ENCODE data around the gene SPAG17. TPM values are rescaled to one million over a fixed set of nuclear protein-coding genes. Genes with fewer than 3 reads are reported as not detected.

SPAG17 gene
- total and polyA plus RNA-seq, 9 donors: 0.08 to 39.5 (median 0.67) TPM

DNA sequence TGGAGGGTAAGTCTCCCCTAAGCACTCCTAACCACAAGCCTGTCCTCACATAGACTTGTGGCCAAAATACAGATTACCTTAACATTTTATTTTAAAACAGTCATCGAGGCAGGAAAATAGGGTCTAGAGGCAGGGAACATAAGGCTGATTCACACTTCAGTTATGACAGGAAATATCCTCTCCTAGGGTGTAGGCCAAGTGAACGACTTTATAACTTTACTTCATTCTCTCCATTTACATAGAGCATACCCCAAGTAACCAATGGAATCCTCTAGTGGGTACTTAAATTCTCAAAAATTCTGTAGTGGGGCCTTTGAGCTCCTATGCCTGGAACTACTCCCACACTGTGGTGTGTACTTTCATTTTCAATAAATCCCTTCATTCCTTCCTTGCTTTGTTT is 142.5 kb downstream of the SPAG17 start:
- Histone ChIP-seq H3K27me3 (no peaks in the 10 kb centered on the region), H3K9me3 (no peaks in the 10 kb centered on the region), H3K4me3 (no peak overlapping the region), H3K4me1 (ENCODE audit: insufficient read depth) (no peaks in the 10 kb centered on the region), H3K27ac (no peak overlapping the region), H3K36me3 (no peaks in the 10 kb centered on the region)
- intact Hi-C loops (cut with DNase I): no loop called here
- no peak for TF ChIP-seq EP300 (IDR thresholded peaks at IDR 0.05)
- no peak for TF ChIP-seq POLR2A (IDR thresholded peaks at IDR 0.05)
- TF ChIP-seq, protein P1, sequence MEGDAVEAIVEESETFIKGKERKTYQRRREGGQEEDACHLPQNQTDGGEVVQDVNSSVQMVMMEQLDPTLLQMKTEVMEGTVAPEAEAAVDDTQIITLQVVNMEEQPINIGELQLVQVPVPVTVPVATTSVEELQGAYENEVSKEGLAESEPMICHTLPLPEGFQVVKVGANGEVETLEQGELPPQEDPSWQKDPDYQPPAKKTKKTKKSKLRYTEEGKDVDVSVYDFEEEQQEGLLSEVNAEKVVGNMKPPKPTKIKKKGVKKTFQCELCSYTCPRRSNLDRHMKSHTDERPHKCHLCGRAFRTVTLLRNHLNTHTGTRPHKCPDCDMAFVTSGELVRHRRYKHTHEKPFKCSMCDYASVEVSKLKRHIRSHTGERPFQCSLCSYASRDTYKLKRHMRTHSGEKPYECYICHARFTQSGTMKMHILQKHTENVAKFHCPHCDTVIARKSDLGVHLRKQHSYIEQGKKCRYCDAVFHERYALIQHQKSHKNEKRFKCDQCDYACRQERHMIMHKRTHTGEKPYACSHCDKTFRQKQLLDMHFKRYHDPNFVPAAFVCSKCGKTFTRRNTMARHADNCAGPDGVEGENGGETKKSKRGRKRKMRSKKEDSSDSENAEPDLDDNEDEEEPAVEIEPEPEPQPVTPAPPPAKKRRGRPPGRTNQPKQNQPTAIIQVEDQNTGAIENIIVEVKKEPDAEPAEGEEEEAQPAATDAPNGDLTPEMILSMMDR (IDR thresholded peaks at IDR 0.05): no peak
- 73 to 76% (median 75%) methylated on average over 2 of the region's 2 CpGs for WGBS, 3 donors
- no peak for DNase-seq

DNA sequence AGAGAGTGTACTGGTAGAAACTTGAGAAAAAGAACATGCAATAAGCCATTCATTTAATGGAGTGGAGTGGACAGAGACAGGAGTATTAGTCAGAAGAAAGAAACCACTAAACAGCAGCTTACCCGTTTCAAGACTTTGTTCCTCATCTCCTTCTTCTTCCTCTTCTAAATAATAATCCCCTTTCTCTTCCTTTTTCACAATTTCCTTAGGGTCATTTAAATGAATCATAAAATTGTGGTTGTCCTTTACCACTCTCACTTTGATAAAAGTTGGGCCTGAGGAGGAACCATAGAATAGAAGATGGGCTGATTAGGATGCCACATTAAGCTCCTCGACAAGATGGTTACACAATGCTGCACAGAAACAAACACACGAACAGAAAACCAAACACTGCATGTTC is 145.9 kb downstream of the SPAG17 start:
- H3K27ac ChIP-seq: no peak overlapping the region
- H3K36me3 ChIP-seq: no peaks in the 10 kb centered on the region
- 71 to 74% (median 73%) methylated on average over 3 of the region's 3 CpGs for WGBS, 3 donors
- H3K4me3 ChIP-seq: no peak overlapping the region
- no peaks in the 10 kb centered on the region for H3K9me3 ChIP-seq
- H3K4me1 ChIP-seq (ENCODE audit: insufficient read depth): no peaks in the 10 kb centered on the region
- TF ChIP-seq POLR2A (IDR thresholded peaks at IDR 0.05) (no peak), EP300 (IDR thresholded peaks at IDR 0.05) (no peak)
- TF ChIP-seq, protein P1 (IDR thresholded peaks at IDR 0.05): no peak
- no peak for DNase-seq
- intact Hi-C loops (cut with DNase I): no loop called here
- H3K27me3 ChIP-seq: no peaks in the 10 kb centered on the region

DNA sequence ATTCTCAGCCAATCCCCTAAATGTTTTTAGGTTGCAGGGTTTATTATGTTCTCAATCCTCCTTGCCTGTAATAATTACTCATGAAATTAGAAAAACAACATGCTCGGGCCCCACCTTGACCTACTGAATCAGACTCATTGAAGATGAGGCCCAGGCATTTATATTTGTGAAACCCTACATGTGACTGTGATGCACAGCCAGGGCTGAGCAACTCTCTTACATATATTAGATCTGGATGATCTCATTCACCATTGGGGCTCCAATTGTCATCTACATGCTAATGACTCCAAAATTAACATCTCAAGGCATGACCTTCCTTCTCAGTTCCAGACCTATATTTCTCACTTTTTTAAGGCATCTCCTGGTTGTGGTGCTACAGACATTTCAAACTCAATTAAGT is 152.1 kb downstream of the SPAG17 start:
- intact Hi-C loops (cut with DNase I): no loop called here

DNA sequence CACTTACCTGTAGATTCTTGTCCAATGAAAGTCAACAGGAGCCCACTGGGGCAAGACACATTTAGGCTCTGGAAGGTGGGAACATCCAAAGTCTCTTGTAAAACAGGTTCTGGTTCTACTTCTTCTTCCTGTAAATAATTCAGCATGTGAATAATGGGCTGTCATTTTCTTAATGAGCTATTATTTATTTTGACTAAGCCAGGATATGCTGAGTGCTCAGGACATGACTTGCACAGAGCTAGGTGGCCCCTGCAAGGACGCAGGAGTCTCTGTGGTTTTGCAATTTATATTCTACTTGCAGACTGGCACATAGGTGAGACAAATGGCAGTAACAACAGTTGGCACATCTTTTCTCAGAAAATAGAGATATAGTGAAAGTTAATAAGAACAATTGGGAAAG is 156.8 kb downstream of the SPAG17 start:
- TF ChIP-seq, protein P1 (IDR thresholded peaks at IDR 0.05): no peak
- no peak for TF ChIP-seq EP300 (IDR thresholded peaks at IDR 0.05)
- TF ChIP-seq POLR2A (IDR thresholded peaks at IDR 0.05): no peak
- 66 to 72% (median 69%) methylated on average over 1 of the region's 1 CpG for WGBS, 3 donors
- intact Hi-C loops (cut with DNase I): no loop called here

More for the DNA sequence above, 152.1 kb downstream of the SPAG17 start:
- no peak overlapping the region for H3K4me3 ChIP-seq
- TF ChIP-seq EP300 (IDR thresholded peaks at IDR 0.05): no peak
- TF ChIP-seq, protein P1 (IDR thresholded peaks at IDR 0.05): no peak
- no peak for TF ChIP-seq POLR2A (IDR thresholded peaks at IDR 0.05)
- H3K36me3 ChIP-seq: no peaks in the 10 kb centered on the region
- no peaks in the 10 kb centered on the region for H3K27me3 ChIP-seq
- 61 to 66% (median 66%) methylated on average over 1 of the region's 1 CpG for WGBS, 3 donors
- no peaks in the 10 kb centered on the region for H3K9me3 ChIP-seq
- no peak overlapping the region for H3K27ac ChIP-seq
- H3K4me1 ChIP-seq (ENCODE audit: insufficient read depth): no peaks in the 10 kb centered on the region
- no peak for DNase-seq

More for the DNA sequence above, 156.8 kb downstream of the SPAG17 start:
- no peaks in the 10 kb centered on the region for H3K4me1 ChIP-seq (ENCODE audit: insufficient read depth)
- no peak overlapping the region for H3K27ac ChIP-seq
- H3K36me3 ChIP-seq: no peaks in the 10 kb centered on the region
- H3K9me3 ChIP-seq: no peaks in the 10 kb centered on the region
- no peak for DNase-seq
- H3K4me3 ChIP-seq: no peak overlapping the region
- H3K27me3 ChIP-seq: no peaks in the 10 kb centered on the region

Measured in ovary (tissue), 9 donors.